Tibial artery (tissue), 4 donors: ENCODE data around the gene RASL11A.
"Not testable (repeated sequence)": the region's sequence is repeated elsewhere in the genome, so short reads cannot be mapped to it uniquely, and the experiment has no call there.

ENCODE experiments used
- DNase-seq, 2 donors: peaks; one replicate each; pipeline ENCODE4 v3.0.0-alpha.2; 2019
- H3K27ac ChIP-seq, 2 donors: fragments of 200-600 bp; sonication (generic) in 1 of 2; 1 replicate in 1 of 2; 2 replicates in 1 of 2; pipeline ENCODE4 v1.5.1; 2018 to 2019; ENCODE audit warnings: mild to moderate bottlenecking in 1 of 2
- H3K27me3 ChIP-seq, 2 donors: fragments of 200-600 bp; sonication (generic) in 1 of 2; one replicate each; pipeline versions ENCODE4 v1.5.1 to v1.6.0; 2016 to 2019
- H3K36me3 ChIP-seq, 3 donors: fragments of 200-600 bp; sonication (generic) in 2 of 3; one replicate each; pipeline ENCODE4 v1.5.1; 2016 to 2019; ENCODE audit warnings: mild to moderate bottlenecking in 2 of 3
- H3K4me1 ChIP-seq, 4 donors: fragments of 200-600 bp; sonication (generic) in 2 of 4; 1 replicate in 3 of 4; 2 replicates in 1 of 4; pipeline ENCODE4 v1.5.1; 2016 to 2019
- H3K4me3 ChIP-seq, 2 donors: fragments of 200-600 bp; sonication (generic) in 1 of 2; 1 replicate in 1 of 2; 2 replicates in 1 of 2; pipeline ENCODE4 v1.5.1; 2018 to 2019; ENCODE audit warnings: mild to moderate bottlenecking in 2 of 2
- H3K9me3 ChIP-seq, 3 donors: fragments of 200-600 bp; sonication (generic) in 1 of 3; one replicate each; pipeline ENCODE4 v1.5.1; 2016 to 2019
- CTCF ChIP-seq, 2 experiments: fragments of 200-600 bp in 1 of 2; fragments of 450-650 bp in 1 of 2; IDR thresholded peaks; one replicate each; pipeline ENCODE4 v1.5.1; 2017 to 2019; ENCODE audit warnings: antibody characterized with exemption in 2 of 2, mild to moderate bottlenecking in 1 of 2, moderate library complexity in 1 of 2
- intact Hi-C: fragments of 100-400 bp; cut with DNase I; formaldehyde crosslinking; loops from one replicate; pipeline ENCODE4 v1.15.0; 2023; ENCODE audit warnings: low total_unique reads

Gene RASL11A

GRCh38 chr13:27270594-27271520 lies at the start of gene RASL11A:
Gene RASL11A (plus strand): TSS chr13:27270830. CDS start chr13:27270945, 115 bp downstream.
- Histone ChIP-seq H3K4me1 (peaks cover 4 to 35% (median 24%) of the 10 kb centered on the region in 4 donors), H3K27me3 (no peaks in the 10 kb centered on the region), H3K4me3 (peak within 1 kb of the TSS; percentile 70 to 87), H3K27ac (peak within 1 kb of the TSS; percentile 83 to 93), H3K36me3 (peaks cover 0 to 6% (median 0%) of the 10 kb centered on the region in 3 donors), H3K9me3 (no peaks in the 10 kb centered on the region)
- intact Hi-C loops: loop anchor here (1.0 to 5.0 kb wide), 2 partner anchors 20 to 99 kb away; partner anchors contain the start of genes RPL21 and USP12
- DNase-seq: peak; percentile 86 to 93
- TF ChIP-seq CTCF (IDR thresholded peaks at IDR 0.05): peak; percentile 94 to 95

- intact Hi-C loops, H3K4me3 ChIP-seq, H3K36me3 ChIP-seq, H3K4me1 ChIP-seq, H3K27ac ChIP-seq, DNase-seq, H3K9me3 ChIP-seq, H3K27me3 ChIP-seq: not testable (repeated sequence)
Measured at GRCh38 chr13:27222100-27222499, 48.5 kb upstream of the RASL11A start.

GRCh38 chr13:27226991-27227390 lies 43.6 kb upstream of the RASL11A start:
- Histone ChIP-seq H3K9me3 (peaks cover 0 to 17% (median 0%) of the 10 kb centered on the region in 3 donors), H3K27me3 (no peaks in the 10 kb centered on the region), H3K4me1 (peaks cover 0 to 9% (median 0%) of the 10 kb centered on the region in 4 donors), H3K27ac (no peak overlapping the region), H3K36me3 (no peaks in the 10 kb centered on the region), H3K4me3 (no peak overlapping the region)
- no peak for TF ChIP-seq CTCF (IDR thresholded peaks at IDR 0.05)
- no peak for DNase-seq
- intact Hi-C loops: no loop called here

GRCh38 chr13:27228131-27228530 lies 42.5 kb upstream of the RASL11A start:
- intact Hi-C loops: no loop called here
- H3K27ac ChIP-seq: no peak overlapping the region

GRCh38 chr13:27229642-27230041 lies 41.0 kb upstream of the RASL11A start:
- Histone ChIP-seq H3K36me3 (no peaks in the 10 kb centered on the region), H3K4me3 (no peak overlapping the region), H3K27ac (no peak overlapping the region), H3K4me1 (peaks cover 0 to 9% (median 0%) of the 10 kb centered on the region in 4 donors), H3K9me3 (peaks cover 0 to 24% (median 0%) of the 10 kb centered on the region in 3 donors), H3K27me3 (no peaks in the 10 kb centered on the region)
- intact Hi-C loops: no loop called here
- TF ChIP-seq CTCF (IDR thresholded peaks at IDR 0.05): no peak
- DNase-seq: no peak

More at GRCh38 chr13:27228131-27228530, 42.5 kb upstream of the RASL11A start:
- H3K27me3 ChIP-seq: no peaks in the 10 kb centered on the region
- H3K4me1 ChIP-seq: peaks cover 0 to 9% (median 0%) of the 10 kb centered on the region in 4 donors
- TF ChIP-seq CTCF (IDR thresholded peaks at IDR 0.05): no peak
- peaks cover 0 to 24% (median 0%) of the 10 kb centered on the region in 3 donors for H3K9me3 ChIP-seq
- no peak overlapping the region for H3K4me3 ChIP-seq
- no peaks in the 10 kb centered on the region for H3K36me3 ChIP-seq
- DNase-seq: no peak

- no peak overlapping the region for H3K27ac ChIP-seq
- no peaks in the 10 kb centered on the region for H3K36me3 ChIP-seq
- peaks cover 0 to 18% (median 0%) of the 10 kb centered on the region in 3 donors for H3K9me3 ChIP-seq
- no peaks in the 10 kb centered on the region for H3K27me3 ChIP-seq
- intact Hi-C loops: no loop called here
- H3K4me1 ChIP-seq: no peaks in the 10 kb centered on the region
- no peak for TF ChIP-seq CTCF (IDR thresholded peaks at IDR 0.05)
- no peak overlapping the region for H3K4me3 ChIP-seq
- DNase-seq: no peak
Measured at GRCh38 chr13:27233964-27234363, 36.7 kb upstream of the RASL11A start.
